Right lobe of liver (tissue), 6 donors: ENCODE measurements around the gene CDKN1C. TPM values are rescaled to one million over a fixed set of nuclear protein-coding genes. Genes with fewer than 3 reads are reported as not detected.
A peak's percentile ranks its signal among the peaks of the same experiment; 100 is the strongest.

Experiments used
- ATAC-seq, 4 donors: fragments of 200-7000 bp; cut with Tn5 transposase; one replicate each; pipeline ENCODE4 v1.9.1; 2020; ENCODE audit warnings: mild to moderate bottlenecking in 4 of 4, moderate library complexity in 4 of 4
- DNase-seq, 3 donors: peaks; one replicate each; pipeline ENCODE4 v3.0.0-alpha.2; 2020
- H3K27ac ChIP-seq, 3 donors: fragments of 200-600 bp; one replicate each; pipeline ENCODE4 v1.8.0; 2022
- H3K27me3 ChIP-seq, 2 donors: fragments of 200-600 bp; one replicate each; pipeline ENCODE4 v1.8.0; 2022
- H3K36me3 ChIP-seq, 4 donors: fragments of 200-600 bp; sonication (generic) in 1 of 4; one replicate each; pipeline versions ENCODE4 v1.5.1 to v1.8.0; 2017 to 2022; ENCODE audit warnings: control low read depth in 1 of 4
- H3K4me1 ChIP-seq, 4 donors: fragments of 200-600 bp; sonication (generic) in 1 of 4; one replicate each; pipeline versions ENCODE4 v1.5.1 to v1.8.0; 2017 to 2022; ENCODE audit warnings: control low read depth in 1 of 4
- H3K4me3 ChIP-seq, 3 donors: fragments of 200-600 bp; one replicate each; pipeline ENCODE4 v1.8.0; 2022
- H3K9me3 ChIP-seq, 4 donors: fragments of 200-600 bp; sonication (generic) in 1 of 4; one replicate each; pipeline versions ENCODE4 v1.5.1 to v1.8.0; 2017 to 2022; ENCODE audit warnings: control low read depth in 1 of 4
- CTCF ChIP-seq, 4 donors: fragments of 200-600 bp in 3 of 4; fragments of 450-650 bp in 1 of 4; IDR thresholded peaks; one replicate each; pipeline versions ENCODE4 v1.5.1 to v1.8.0; 2016 to 2022; ENCODE audit warnings: antibody characterized with exemption in 4 of 4, mild to moderate bottlenecking in 2 of 4
- POLR2A ChIP-seq: fragments of 450-650 bp; IDR thresholded peaks from one replicate; pipeline ENCODE4 v1.6.1; 2017; ENCODE audit warnings: antibody characterized with exemption, mild to moderate bottlenecking
- WGBS: methylation state at CpG from one replicate; pipeline ENCODE4 v1.1.6; 2018; ENCODE audit warnings: low coverage, low lambda C conversion rate; ENCODE audit not compliant: insufficient coverage; ENCODE audit errors: missing lambda C conversion rate; 5-methylcytosine and 5-hydroxymethylcytosine counted together
- intact Hi-C, 2 donors: fragments of 100-400 bp; cut with DNase I; formaldehyde crosslinking; loops; one replicate each; pipeline versions ENCODE4 v1.11.2 to v1.14.1; 2022
- total RNA-seq, 6 experiments: library from RNA; depleted of rRNA in 2 of 6; stranded (reverse); fragments of >200 nt in 2 of 6; fragmentation: NEBNext Ultra II Directional in 3 of 6; extraction: Animal tissue kit (Norgen Biotek cat#: 25700) in 3 of 6; gene quantifications; one replicate each; pipeline versions ENCODE4 v1.1.0 to v1.2.4, GENCODE V29; 2016 to 2023
- donor health status: DM: no; HTN: yes; CAD: no.
- donor health status: DM: no; HTN: no; CAD: no.
- donor health status: DM: no; HTN: no; CAD: no.
- donor health status: DM: no; HTN: yes; CAD: no.
- donor health status: DM: no; HTN: yes; CAD: no.

Gene CDKN1C
- total RNA-seq, 6 experiments from 2014 or later, result 2.2 to 8.0 (median 3.6) TPM

- Histone ChIP-seq H3K4me3 (peak overlapping the region; percentile 65 to 71 (median 68)), H3K27me3 (no peaks in the 10 kb centered on the region), H3K9me3 (no peaks in the 10 kb centered on the region), H3K36me3 (no peaks in the 10 kb centered on the region), H3K27ac (peak overlapping the region; percentile 87 to 90 (median 90)), H3K4me1 (peaks cover 0 to 18% (median 8%) of the 10 kb centered on the region in 4 donors)
- TF ChIP-seq CTCF (IDR thresholded peaks at IDR 0.05), result no peak
- peak; percentile 83 for TF ChIP-seq POLR2A
- intact Hi-C loops, result no loop called here
- ATAC-seq, result peak; percentile 84 to 94 (median 88)
- WGBS, result 5% methylated on average over 24 of the region's 58 CpGs
- peak; percentile 99 to 100 (median 99) for DNase-seq
Observed at GRCh38 chr11:2901854-2902783, 16.5 kb upstream of the CDKN1C start.

- H3K27me3 ChIP-seq, result no peaks in the 10 kb centered on the region
- peaks cover 0 to 18% (median 8%) of the 10 kb centered on the region in 4 donors for H3K4me1 ChIP-seq
- WGBS, result 93% methylated on average over 6 of the region's 16 CpGs
- TF ChIP-seq CTCF (IDR thresholded peaks at IDR 0.05) (no peak), POLR2A (no peak)
- DNase-seq (no peak), ATAC-seq (no peak)
- H3K4me3 ChIP-seq, result peak overlapping the region; percentile 65 to 71 (median 68)
- H3K27ac ChIP-seq, result peak overlapping the region; percentile 76 to 90 (median 90)
- no peaks in the 10 kb centered on the region for H3K9me3 ChIP-seq
- intact Hi-C loops, result no loop called here
- H3K36me3 ChIP-seq, result no peaks in the 10 kb centered on the region
Observed at GRCh38 chr11:2901196-2901796, 15.7 kb upstream of the CDKN1C start.

GRCh38 chr11:2899080-2899783, 13.7 kb upstream of the CDKN1C start:
- H3K9me3 ChIP-seq, result no peaks in the 10 kb centered on the region
- ATAC-seq (no peak), DNase-seq (peak in 1 of 3 donors; percentile 57)
- peaks cover 0 to 12% (median 5%) of the 10 kb centered on the region in 4 donors for H3K4me1 ChIP-seq
- no peaks in the 10 kb centered on the region for H3K27me3 ChIP-seq
- H3K27ac ChIP-seq, result peak overlapping the region; percentile 40 to 69 (median 61)
- intact Hi-C loops, result no loop called here
- TF ChIP-seq POLR2A (no peak), CTCF (IDR thresholded peaks at IDR 0.05) (no peak)
- H3K4me3 ChIP-seq, result no peak overlapping the region
- WGBS, result 57% methylated on average over 11 of the region's 13 CpGs
- no peaks in the 10 kb centered on the region for H3K36me3 ChIP-seq

- no peaks in the 10 kb centered on the region for H3K9me3 ChIP-seq
- DNase-seq, result peak in 2 of 3 donors; percentile 68 to 80
- H3K4me1 ChIP-seq, result peaks cover 0 to 7% (median 3%) of the 10 kb centered on the region in 4 donors
- ATAC-seq, result peak in 3 of 4 donors; percentile 17 to 24 (median 20)
- TF ChIP-seq POLR2A (no peak), CTCF (IDR thresholded peaks at IDR 0.05) (no peak)
- H3K27ac ChIP-seq, result peak overlapping the region; percentile 40 to 69 (median 61)
- H3K4me3 ChIP-seq, result no peak overlapping the region
- whole genome bisulfite sequencing, result 69% methylated on average over 5 of the region's 12 CpGs
- intact Hi-C loops, result no loop called here
- H3K27me3 ChIP-seq, result no peaks in the 10 kb centered on the region
- H3K36me3 ChIP-seq, result no peaks in the 10 kb centered on the region
Observed at GRCh38 chr11:2898366-2899079, 12.9 kb upstream of the CDKN1C start.
